ENCODE results near the gene HOXC11.

The HOXC11 gene

DNA sequence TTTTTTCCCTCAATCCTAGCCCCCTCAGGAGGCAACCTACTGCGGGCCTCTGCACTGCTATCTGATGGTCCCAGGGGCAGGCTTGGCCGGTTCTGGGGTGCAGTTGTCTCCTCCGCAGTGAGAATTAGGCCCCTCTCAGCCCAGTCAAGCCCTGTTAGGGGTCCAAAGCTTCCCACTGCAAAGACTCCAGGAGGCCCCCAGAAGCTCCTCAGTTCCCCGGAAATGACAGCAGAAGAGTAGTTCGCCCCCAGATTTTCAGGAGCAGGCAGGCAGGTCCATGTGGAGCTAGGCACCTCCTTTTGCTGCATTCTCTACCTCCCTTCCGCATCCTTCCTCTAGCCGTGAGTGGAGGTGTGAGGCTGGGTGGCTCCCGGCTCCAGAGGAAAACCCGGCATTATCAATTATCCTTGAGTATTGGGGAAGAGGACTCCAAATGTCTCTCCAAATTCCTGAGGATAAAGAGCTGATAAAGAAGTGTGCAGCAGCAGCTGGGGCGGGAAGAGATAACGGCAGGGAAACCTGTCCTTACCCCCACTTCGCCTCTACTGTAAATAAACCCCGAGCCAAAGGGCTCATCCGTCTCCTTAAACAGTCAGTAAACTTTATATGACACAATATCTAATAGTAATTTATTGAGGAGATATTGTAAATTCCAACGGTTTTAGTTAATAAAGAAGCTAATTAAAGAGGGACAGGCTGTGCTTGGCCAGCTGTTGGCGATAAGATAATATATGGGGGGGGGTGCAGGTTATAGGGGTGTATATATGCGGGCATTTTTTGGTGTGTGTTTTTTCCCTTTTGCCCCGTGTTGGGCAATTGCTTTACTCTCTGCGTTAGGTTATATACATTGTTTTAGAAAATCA is 18.9 kb upstream of the HOXC11 start:
- H3K4me3 ChIP-seq (ENCODE audit: low read depth, low read length) = no peak overlapping the region
- in situ Hi-C loops (cut with HindIII; ENCODE audit: low sequenced_read_pairs) = no loop called here
- TF ChIP-seq CTCF (IDR thresholded peaks at IDR 0.05; ENCODE audit: low read depth, low read length, missing control alignments) = no peak
- DNase-seq (ENCODE audit: low read depth) = no peak

- in situ Hi-C loops (cut with HindIII; ENCODE audit: low sequenced_read_pairs) = no loop called here
- no peak for TF ChIP-seq CTCF (IDR thresholded peaks at IDR 0.05; ENCODE audit: low read depth, low read length, missing control alignments)
- no peak for DNase-seq (ENCODE audit: low read depth)
- no peak within 1 kb of the TSS for H3K4me3 ChIP-seq (ENCODE audit: low read depth, low read length)
Observed at GRCh38 chr12:53954694-53955035, 18.3 kb upstream of the HOXC11 start, which contains the start of gene HOXC12. TSS of gene HOXC12 (plus strand) at chr12:53954903. CDS start at chr12:53954930, 27 bp downstream.

- in situ Hi-C loops (cut with HindIII; ENCODE audit: low sequenced_read_pairs) = no loop called here
- no peak overlapping the region for H3K4me3 ChIP-seq (ENCODE audit: low read depth, low read length)
- no peak for TF ChIP-seq CTCF (IDR thresholded peaks at IDR 0.05; ENCODE audit: low read depth, low read length, missing control alignments)
- no peak for DNase-seq (ENCODE audit: low read depth)
Observed at GRCh38 chr12:53955036-53955775, 17.7 kb upstream of the HOXC11 start.

- in situ Hi-C loops (cut with HindIII; ENCODE audit: low sequenced_read_pairs) = no loop called here
- DNase-seq (ENCODE audit: low read depth) = no peak
- no peak overlapping the region for H3K4me3 ChIP-seq (ENCODE audit: low read depth, low read length)
- no peak for TF ChIP-seq CTCF (IDR thresholded peaks at IDR 0.05; ENCODE audit: low read depth, low read length, missing control alignments)
Observed at GRCh38 chr12:53955776-53956250, 17.1 kb upstream of the HOXC11 start.

DNA sequence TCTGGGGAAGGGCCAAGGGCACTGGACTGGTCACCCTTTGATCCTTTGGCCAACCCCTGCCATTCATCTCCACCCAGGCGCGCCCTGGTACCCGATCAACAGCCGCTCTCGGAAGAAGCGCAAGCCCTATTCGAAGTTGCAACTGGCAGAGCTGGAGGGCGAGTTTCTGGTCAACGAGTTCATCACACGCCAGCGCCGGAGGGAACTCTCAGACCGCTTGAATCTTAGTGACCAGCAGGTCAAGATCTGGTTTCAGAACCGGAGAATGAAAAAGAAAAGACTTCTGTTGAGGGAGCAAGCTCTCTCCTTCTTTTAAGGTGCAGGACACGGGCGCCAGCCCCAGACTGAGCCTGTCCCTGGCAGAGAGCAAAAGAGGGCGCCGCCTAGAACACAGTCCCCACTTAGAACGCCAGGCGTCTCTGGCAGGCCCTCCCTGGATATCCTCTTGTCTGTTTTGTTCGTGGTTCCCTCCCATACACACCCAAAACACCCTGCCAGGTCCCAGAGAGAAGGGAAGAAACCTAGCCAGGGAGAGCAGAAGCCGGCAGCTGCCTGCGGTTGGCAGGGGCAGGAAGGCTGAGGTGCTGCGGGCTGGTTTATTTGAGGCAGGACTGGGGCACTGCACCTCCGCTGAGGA is 16.6 kb upstream of the HOXC11 start:
- TF ChIP-seq CTCF (IDR thresholded peaks at IDR 0.05; ENCODE audit: low read depth, low read length, missing control alignments) = no peak
- DNase-seq (ENCODE audit: low read depth) = no peak
- in situ Hi-C loops (cut with HindIII; ENCODE audit: low sequenced_read_pairs) = no loop called here
- no peak overlapping the region for H3K4me3 ChIP-seq (ENCODE audit: low read depth, low read length)

- DNase-seq (ENCODE audit: low read depth) = no peak
- no peak overlapping the region for H3K4me3 ChIP-seq (ENCODE audit: low read depth, low read length)
- no peak for TF ChIP-seq CTCF (IDR thresholded peaks at IDR 0.05; ENCODE audit: low read depth, low read length, missing control alignments)
- in situ Hi-C loops (cut with HindIII; ENCODE audit: low sequenced_read_pairs) = no loop called here
Observed at GRCh38 chr12:53956914-53957536, 15.9 kb upstream of the HOXC11 start.

All from astrocyte of the cerebellum (primary cell).